Hematopoietic multipotent progenitor cell treated with erythropoietin and hydrocortisone succinate and interleukin-3 and kit ligand, for 15 days (in vitro differentiated cells): Measurements from ENCODE around the gene RNU2-63P.
"Not testable (repeated sequence)": the region's sequence is repeated elsewhere in the genome, so short reads cannot be mapped to it uniquely, and the experiment has no call there.

ENCODE experiments used
- DNase-seq: peaks from one replicate; pipeline ENCODE4 v3.0.0-alpha.2; 2015; ENCODE audit warnings: low spot score

The RNU2-63P gene

GRCh38 chr2:88016086-88016959, at the start of gene RNU2-63P:
RNU2-63P (minus strand) TSS chr2:88016547.
- peak; percentile 88 for DNase-seq

DNA sequence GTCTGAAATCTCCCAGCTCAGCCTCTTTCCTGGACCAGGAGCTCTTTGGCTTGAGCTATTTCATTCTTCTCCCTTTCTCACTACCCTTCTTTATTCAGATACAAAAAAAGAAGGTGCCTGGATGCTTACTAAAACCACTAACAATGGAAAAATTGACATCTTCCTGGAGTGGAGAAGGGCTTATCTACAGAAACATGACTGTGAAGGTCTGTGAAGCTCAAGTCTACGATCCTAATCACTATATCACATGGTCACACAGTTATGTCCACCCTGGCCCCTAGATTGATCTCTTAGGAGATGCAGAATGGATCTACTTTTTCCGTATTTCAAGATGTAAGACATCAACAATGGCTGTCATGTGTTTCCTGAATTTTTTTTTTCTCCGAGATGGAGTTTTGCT, 44.9 kb upstream of the RNU2-63P start:
- no peak for DNase-seq

DNA sequence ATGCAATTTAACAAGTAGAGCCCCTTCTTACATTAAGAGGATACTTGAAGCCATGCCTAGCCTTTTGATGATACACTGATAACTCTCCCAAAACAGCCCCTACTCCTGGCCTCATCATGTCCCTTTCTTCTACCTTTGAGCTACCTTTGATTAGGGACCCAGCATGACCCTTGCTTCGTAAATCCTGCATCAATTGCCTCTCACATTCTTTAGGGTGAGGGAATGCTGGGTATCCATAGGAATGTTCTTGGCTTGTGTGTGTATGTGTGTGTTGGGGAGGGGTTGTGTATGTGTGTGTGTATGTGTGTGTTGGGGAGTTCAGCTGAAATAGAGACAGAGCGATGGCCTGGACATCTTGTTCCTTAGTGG, 44.5 kb upstream of the RNU2-63P start:
- no peak for DNase-seq

- peak; percentile 76 for DNase-seq
Observed at GRCh38 chr2:88059979-88060906, 43.9 kb upstream of the RNU2-63P start.

- DNase-seq, result no peak
Observed at GRCh38 chr2:88058191-88058590, 41.8 kb upstream of the RNU2-63P start.

DNA sequence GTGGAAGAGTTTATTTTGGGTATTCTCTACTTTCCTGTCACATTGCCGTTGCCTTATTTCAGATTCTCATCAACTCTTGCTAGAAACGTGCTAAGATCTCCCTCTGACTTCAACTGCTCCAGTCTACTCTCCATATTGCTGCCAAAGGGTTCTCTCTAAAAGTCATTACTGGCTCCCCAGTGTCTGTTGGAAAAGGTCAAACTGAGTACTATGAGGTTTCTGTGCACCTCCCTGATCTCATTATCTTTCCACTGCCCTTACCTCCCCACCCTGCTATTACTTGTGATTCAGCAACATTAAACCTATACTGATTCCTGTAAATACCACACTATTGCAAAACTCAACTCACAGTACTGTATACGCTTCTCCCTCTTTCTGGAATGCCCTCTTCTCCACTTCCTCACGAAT, 41.1 kb upstream of the RNU2-63P start:
- peak; percentile 62 for DNase-seq

DNA sequence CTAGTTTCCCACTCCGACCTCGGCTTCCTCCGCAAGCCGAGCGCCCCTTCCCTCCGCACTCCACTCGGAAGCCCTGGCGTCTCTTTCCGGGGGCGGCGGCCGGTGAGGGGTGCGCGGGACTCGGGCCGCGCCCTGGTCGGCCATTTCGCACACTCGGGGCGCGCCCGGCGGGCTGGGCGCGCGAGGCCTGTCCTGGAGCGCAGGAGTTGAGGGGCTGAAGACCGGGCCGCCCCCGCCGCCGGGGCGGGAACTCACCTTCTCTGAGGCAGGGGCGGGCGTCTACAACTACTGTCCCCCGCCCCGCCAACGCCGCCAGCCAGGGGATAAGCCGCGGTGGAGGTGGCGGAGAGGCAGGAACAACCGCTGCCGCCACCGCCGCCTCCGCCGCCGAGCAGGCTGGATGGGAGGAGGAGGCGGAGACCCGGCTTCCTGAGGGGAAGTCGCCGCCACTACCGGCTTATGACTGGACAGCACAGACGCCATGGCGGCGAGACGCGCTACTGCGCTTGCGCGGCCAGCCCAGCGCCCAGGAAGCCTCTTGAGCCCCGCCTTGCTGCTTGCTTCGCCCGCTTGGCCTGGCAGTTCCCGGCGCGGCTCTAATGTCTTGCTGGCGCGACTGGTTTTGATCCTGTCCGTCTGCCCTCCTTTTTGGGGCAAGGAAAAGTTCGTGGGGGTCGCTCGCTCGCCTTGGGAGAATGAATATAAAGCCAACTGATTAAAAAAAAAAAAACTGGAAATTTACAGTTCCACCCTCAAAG, 39.2 kb upstream of the RNU2-63P start, which contains the start of gene KRCC1:
KRCC1 (minus strand) TSS at position 413 of the 758 bp plus-strand sequence. CDS start 27,220 bp downstream, outside the sequence.
- DNase-seq, result peak; percentile 95

GRCh38 chr2:88054782-88055370, 38.5 kb upstream of the RNU2-63P start:
- no peak for DNase-seq

GRCh38 chr2:88053934-88054781, 37.8 kb upstream of the RNU2-63P start:
- peak; percentile 36 for DNase-seq

GRCh38 chr2:88053296-88053695, 36.9 kb upstream of the RNU2-63P start:
- DNase-seq, result no peak

DNA sequence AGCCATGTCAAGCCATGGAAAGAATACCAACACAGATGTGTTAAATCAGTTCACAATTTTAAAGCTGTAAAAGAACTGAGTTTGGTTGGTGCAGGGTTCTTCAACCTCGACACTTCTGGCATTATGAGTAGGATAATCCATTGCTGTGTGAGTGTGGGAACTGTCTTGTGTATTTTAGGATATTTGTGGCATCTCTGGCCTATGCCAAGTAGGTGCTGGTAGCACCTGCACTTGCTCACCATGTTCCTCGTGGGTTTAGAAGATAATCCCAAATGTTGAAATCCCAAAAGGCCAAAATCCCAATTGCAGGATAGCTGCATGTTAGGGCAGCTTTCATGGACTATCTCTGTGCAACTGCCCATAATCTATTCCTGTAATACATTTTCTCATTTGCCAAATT, 35.4 kb upstream of the RNU2-63P start:
- no peak for DNase-seq

DNA sequence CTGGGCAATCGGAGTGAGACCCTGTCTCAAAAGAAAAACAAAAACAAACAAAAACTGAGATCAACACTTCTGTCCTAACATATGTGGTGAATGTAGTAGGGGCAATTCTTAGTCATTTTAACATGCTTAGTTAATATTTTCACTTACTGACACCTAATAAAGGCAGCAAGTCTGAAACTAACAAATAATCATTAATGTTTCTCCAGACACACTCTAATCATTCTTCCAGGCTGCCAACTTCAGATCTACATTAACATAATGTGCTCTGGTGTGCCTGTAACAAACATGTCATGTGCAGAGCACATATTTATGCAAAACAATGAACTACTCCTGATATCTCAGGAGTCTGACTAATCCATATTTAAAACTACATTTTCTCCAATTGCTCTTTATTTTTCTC, 33.3 kb upstream of the RNU2-63P start:
- no peak for DNase-seq

DNA sequence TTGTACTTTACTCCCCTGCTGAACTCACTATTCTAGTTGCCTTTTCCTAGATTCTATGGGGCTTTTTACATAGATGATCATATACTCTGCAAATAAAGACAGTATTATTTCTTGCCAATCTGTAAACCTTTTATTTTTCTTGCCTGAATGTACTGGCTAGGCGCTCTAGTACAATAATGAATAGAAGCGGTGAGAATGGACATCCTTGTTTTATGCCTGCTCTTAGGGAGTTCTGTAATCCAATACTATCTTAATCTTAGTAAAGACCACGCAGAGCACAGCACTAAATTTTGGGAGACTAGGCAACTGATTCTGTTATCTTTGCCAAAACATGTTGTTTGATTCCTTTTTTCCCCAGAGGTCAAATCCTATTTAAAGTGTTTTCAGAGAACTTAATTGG, 32.2 kb upstream of the RNU2-63P start:
- DNase-seq, result no peak

DNA sequence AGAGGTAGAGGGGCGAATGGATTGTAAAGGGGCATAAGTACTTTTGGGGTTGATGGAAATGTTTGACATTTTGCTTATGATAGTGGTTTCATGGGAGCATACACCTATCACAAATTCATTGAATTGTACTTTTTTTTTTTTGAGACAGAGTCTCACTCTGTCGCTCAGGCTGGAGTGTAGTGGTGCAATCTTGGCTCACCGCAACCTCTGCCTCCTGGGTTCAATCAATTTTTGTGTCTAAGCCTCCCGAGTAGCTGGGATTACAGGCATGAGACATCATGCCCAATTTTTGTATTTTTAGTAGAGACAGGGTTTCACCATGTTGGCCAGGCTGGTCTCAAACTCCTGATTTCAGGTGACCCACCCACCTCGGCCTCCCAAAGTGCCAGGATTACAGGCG, 29.2 kb upstream of the RNU2-63P start:
- DNase-seq, result not testable (repeated sequence)

GRCh38 chr2:88042476-88042875, 26.1 kb upstream of the RNU2-63P start:
- no peak for DNase-seq

DNA sequence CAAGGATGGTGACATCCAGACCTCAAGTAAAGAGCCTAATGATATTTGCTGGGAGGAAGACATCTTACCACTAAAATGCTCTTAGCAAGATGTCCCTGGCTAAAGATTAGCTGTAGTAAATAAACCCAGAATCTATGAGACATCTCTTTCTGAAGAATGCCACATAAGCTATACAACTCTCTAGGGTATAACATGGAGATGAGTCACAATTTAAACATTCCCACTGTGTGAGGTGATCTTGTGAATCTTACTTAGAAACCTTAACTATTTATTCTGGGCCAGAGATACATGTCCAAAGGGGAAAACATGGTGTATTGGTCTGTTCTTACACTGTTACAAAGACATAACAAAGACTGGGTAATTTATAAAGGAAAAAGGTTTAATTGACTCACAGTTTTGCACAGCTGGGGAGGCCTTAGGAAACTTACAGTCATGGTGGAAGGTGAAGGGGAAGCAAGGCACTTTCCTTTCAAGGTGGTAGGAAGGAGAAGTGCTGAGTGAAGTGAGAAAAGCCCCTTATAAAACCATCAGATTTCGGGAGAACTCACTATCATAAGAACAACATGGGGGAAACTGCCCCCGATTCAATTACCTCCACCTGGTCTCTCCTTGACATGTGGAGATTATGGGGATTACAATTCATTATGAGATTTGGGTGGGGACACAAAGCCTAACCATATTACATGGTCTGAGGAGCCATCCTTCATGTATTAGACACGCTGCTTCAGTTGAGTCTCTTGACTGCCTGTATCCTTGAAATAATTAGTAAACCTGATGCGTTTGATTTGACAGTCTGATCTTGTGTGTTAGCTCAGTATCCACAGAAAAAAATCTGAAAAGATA, 22.1 kb upstream of the RNU2-63P start:
- no peak for DNase-seq

DNA sequence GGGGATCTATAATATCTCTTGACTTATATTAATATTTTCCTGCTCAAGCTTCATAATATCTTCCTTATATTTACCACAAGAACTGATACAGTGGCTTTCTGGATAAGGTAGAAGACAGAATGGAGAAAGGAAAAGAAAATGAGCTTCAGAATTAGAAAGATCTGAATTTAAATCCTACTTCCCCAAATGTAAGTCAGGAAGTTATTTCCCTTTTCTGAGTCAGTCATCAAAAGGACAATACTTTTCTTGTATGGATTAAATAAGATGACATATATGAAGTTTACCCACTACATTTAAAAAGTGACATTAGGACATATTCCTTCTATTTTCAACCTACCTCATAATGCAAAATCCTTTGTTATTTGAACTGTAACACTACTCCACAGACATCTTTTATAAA, 20.3 kb upstream of the RNU2-63P start:
- no peak for DNase-seq

GRCh38 chr2:88036182-88036581, 19.8 kb upstream of the RNU2-63P start:
- no peak for DNase-seq

DNA sequence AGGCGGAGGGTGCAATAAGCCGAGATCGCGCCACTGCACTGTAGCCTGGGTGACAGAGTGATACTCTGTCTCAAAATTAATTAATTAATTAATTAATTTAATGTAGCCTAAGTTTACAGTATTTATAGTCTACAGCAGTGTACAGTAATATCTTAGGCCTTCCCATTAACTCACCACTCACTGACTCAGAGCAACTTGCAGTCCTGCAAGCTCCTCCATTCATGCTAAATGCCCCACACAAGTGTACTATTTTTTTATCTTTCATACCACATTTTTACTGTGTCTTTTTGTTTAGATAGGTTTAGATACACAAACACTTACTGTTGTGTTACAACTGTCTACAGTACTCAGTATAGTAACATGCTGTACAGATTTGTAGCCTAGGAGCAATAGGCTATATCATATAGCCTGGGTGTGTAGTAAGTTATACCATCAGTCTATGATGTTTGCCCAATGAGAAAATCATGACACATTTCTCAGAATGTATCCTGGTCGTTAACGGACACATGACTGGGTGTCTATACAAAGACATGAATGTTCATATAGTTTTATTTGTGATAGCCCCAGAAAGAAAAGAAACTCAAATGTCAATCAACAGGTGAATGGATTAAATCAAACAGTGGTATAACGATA, 15.8 kb upstream of the RNU2-63P start:
- no peak for DNase-seq
